ENCODE measurements around the gene TEDC1.
A peak's percentile ranks its signal among the peaks of the same experiment; 100 is the strongest.

TEDC1 gene

DNA sequence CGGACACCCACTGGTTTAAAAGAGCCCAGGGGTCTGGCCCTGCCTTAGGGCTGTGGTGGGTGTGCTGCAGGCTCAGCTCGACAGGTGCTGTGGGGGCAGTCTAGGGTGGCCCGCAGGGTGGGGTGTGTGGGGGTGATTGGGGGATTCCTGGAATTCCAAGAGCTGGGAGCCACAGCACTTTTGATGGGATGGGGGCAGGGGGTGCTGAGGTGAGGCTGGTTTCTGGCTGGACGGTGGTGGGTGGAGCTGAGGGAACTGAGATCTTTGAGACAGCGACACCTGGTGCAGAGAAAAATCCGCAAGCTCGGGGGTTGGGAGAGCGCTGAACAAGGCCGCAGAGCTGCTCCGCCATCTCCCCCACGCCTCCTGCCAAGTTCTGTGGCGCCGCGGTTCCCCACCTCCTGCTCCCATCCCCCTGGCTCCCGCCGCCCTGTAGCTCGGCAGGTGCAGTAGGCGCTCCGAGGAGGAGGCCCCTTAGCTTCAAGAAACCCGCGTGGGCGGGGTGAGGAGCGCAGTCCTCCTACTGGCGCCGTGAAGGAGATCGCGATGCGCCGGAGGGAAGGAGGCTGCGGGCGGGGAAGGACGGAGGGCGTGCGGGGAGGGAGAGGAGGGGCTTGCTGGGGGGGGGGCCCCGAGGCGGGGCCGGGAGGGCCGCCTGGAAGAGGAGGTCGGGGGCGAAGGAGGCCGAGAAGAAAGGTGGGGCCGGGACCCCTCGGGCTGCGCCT, 1.3 kb upstream of the TEDC1 start (continued):
- TF ChIP-seq ZEB2 (tag by site-specific recombination; IDR thresholded peaks at IDR 0.05) (peak; percentile 94), BCL11A (tag by site-specific recombination; IDR thresholded peaks at IDR 0.05; ENCODE audit: low read depth) (no peak; the same call in 1 of the 2 replicates), ZNF600 (tag by site-specific recombination; IDR thresholded peaks at IDR 0.05) (peak; percentile 91), YY1 (tag by site-specific recombination; IDR thresholded peaks at IDR 0.05) (peak; percentile 65; the same call in 1 of the 2 replicates), ZNF530 (tag by site-specific recombination; IDR thresholded peaks at IDR 0.05; ENCODE audit: low read depth) (no peak), ZNF16 (tag by site-specific recombination; IDR thresholded peaks at IDR 0.05; ENCODE audit: low read depth) (peak; percentile 21; the same call in 1 of the 2 replicates), ZNF341 (tag by site-specific recombination; IDR thresholded peaks at IDR 0.05; ENCODE audit: low read depth) (peak; percentile 98), ZNF394 (tag by site-specific recombination; IDR thresholded peaks at IDR 0.05; ENCODE audit: borderline replicate concordance) (peak; percentile 74; the same call in 1 of the 2 replicates), ZBTB8A (tag by site-specific recombination; IDR thresholded peaks at IDR 0.05) (peak; percentile 81), ZNF843 (tag by site-specific recombination; IDR thresholded peaks at IDR 0.05) (peak; percentile 42; the same call in 1 of the 2 replicates), ZNF792 (tag by site-specific recombination; IDR thresholded peaks at IDR 0.05) (no peak), ZNF610 (tag by site-specific recombination; IDR thresholded peaks at IDR 0.05; ENCODE audit: borderline replicate concordance) (peak; percentile 46; the same call in 1 of the 2 replicates), ZNF292 (tag by site-specific recombination; IDR thresholded peaks at IDR 0.05; ENCODE audit: borderline replicate concordance, low read depth) (no peak), ZNF501 (tag by site-specific recombination; IDR thresholded peaks at IDR 0.05) (peak; percentile 69; the same call in 1 of the 2 replicates), ZNF596 (tag by site-specific recombination; IDR thresholded peaks at IDR 0.05) (no peak; the same call in 1 of the 2 replicates), BCL11B (tag by site-specific recombination; IDR thresholded peaks at IDR 0.05; ENCODE audit: low read depth) (0 out of 2 replicates have a peak, but pooled peaks have one; percentile 30), ZNF548 (tag by site-specific recombination; IDR thresholded peaks at IDR 0.05) (no peak), GLIS1 (tag by site-specific recombination; IDR thresholded peaks at IDR 0.05) (peak; percentile 91), ZNF202 (tag by site-specific recombination; IDR thresholded peaks at IDR 0.05; ENCODE audit: borderline replicate concordance) (no peak), GLIS2 (tag by site-specific recombination; IDR thresholded peaks at IDR 0.05) (peak; percentile 83)
- TF ChIP-seq, protein P1, sequence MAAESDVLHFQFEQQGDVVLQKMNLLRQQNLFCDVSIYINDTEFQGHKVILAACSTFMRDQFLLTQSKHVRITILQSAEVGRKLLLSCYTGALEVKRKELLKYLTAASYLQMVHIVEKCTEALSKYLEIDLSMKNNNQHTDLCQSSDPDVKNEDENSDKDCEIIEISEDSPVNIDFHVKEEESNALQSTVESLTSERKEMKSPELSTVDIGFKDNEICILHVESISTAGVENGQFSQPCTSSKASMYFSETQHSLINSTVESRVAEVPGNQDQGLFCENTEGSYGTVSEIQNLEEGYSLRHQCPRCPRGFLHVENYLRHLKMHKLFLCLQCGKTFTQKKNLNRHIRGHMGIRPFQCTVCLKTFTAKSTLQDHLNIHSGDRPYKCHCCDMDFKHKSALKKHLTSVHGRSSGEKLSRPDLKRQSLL (tag by site-specific recombination; IDR thresholded peaks at IDR 0.05) = peak; percentile 56; the same call in 1 of the 2 replicates
- TF ChIP-seq, protein P2, sequence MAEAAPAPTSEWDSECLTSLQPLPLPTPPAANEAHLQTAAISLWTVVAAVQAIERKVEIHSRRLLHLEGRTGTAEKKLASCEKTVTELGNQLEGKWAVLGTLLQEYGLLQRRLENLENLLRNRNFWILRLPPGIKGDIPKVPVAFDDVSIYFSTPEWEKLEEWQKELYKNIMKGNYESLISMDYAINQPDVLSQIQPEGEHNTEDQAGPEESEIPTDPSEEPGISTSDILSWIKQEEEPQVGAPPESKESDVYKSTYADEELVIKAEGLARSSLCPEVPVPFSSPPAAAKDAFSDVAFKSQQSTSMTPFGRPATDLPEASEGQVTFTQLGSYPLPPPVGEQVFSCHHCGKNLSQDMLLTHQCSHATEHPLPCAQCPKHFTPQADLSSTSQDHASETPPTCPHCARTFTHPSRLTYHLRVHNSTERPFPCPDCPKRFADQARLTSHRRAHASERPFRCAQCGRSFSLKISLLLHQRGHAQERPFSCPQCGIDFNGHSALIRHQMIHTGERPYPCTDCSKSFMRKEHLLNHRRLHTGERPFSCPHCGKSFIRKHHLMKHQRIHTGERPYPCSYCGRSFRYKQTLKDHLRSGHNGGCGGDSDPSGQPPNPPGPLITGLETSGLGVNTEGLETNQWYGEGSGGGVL (tag by site-specific recombination; IDR thresholded peaks at IDR 0.05) = peak; percentile 81
- TF ChIP-seq, protein P3, sequence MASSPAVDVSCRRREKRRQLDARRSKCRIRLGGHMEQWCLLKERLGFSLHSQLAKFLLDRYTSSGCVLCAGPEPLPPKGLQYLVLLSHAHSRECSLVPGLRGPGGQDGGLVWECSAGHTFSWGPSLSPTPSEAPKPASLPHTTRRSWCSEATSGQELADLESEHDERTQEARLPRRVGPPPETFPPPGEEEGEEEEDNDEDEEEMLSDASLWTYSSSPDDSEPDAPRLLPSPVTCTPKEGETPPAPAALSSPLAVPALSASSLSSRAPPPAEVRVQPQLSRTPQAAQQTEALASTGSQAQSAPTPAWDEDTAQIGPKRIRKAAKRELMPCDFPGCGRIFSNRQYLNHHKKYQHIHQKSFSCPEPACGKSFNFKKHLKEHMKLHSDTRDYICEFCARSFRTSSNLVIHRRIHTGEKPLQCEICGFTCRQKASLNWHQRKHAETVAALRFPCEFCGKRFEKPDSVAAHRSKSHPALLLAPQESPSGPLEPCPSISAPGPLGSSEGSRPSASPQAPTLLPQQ (tag by site-specific recombination; IDR thresholded peaks at IDR 0.05) = peak; percentile 42; the same call in 1 of the 2 replicates
- TF ChIP-seq, protein P4, sequence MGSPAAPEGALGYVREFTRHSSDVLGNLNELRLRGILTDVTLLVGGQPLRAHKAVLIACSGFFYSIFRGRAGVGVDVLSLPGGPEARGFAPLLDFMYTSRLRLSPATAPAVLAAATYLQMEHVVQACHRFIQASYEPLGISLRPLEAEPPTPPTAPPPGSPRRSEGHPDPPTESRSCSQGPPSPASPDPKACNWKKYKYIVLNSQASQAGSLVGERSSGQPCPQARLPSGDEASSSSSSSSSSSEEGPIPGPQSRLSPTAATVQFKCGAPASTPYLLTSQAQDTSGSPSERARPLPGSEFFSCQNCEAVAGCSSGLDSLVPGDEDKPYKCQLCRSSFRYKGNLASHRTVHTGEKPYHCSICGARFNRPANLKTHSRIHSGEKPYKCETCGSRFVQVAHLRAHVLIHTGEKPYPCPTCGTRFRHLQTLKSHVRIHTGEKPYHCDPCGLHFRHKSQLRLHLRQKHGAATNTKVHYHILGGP (tag by site-specific recombination; IDR thresholded peaks at IDR 0.05) = no peak
- TF ChIP-seq, protein P5, sequence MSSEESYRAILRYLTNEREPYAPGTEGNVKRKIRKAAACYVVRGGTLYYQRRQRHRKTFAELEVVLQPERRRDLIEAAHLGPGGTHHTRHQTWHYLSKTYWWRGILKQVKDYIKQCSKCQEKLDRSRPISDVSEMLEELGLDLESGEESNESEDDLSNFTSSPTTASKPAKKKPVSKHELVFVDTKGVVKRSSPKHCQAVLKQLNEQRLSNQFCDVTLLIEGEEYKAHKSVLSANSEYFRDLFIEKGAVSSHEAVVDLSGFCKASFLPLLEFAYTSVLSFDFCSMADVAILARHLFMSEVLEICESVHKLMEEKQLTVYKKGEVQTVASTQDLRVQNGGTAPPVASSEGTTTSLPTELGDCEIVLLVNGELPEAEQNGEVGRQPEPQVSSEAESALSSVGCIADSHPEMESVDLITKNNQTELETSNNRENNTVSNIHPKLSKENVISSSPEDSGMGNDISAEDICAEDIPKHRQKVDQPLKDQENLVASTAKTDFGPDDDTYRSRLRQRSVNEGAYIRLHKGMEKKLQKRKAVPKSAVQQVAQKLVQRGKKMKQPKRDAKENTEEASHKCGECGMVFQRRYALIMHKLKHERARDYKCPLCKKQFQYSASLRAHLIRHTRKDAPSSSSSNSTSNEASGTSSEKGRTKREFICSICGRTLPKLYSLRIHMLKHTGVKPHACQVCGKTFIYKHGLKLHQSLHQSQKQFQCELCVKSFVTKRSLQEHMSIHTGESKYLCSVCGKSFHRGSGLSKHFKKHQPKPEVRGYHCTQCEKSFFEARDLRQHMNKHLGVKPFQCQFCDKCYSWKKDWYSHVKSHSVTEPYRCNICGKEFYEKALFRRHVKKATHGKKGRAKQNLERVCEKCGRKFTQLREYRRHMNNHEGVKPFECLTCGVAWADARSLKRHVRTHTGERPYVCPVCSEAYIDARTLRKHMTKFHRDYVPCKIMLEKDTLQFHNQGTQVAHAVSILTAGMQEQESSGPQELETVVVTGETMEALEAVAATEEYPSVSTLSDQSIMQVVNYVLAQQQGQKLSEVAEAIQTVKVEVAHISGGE (tag by site-specific recombination; conservative IDR thresholded peaks at IDR 0.05; ENCODE audit: low read depth) = peak; percentile 37; the same call in 1 of the 2 replicates
- TF ChIP-seq, protein P6, sequence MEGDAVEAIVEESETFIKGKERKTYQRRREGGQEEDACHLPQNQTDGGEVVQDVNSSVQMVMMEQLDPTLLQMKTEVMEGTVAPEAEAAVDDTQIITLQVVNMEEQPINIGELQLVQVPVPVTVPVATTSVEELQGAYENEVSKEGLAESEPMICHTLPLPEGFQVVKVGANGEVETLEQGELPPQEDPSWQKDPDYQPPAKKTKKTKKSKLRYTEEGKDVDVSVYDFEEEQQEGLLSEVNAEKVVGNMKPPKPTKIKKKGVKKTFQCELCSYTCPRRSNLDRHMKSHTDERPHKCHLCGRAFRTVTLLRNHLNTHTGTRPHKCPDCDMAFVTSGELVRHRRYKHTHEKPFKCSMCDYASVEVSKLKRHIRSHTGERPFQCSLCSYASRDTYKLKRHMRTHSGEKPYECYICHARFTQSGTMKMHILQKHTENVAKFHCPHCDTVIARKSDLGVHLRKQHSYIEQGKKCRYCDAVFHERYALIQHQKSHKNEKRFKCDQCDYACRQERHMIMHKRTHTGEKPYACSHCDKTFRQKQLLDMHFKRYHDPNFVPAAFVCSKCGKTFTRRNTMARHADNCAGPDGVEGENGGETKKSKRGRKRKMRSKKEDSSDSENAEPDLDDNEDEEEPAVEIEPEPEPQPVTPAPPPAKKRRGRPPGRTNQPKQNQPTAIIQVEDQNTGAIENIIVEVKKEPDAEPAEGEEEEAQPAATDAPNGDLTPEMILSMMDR (tag by site-specific recombination; IDR thresholded peaks at IDR 0.05) = peak; percentile 94
